Stimulated activated CD8-positive, alpha-beta memory T cell treated with anti-CD3 and anti-CD28 coated beads, Interleukin-4, amount 100 ng/mL, for 24 hours (primary cell): ENCODE results near the gene TMEM50B.
"Not testable (repeated sequence)": the region's sequence is repeated elsewhere in the genome, so short reads cannot be mapped to it uniquely, and the experiment has no call there.

Source experiments
- DNase-seq: peaks from one replicate; pipeline ENCODE4 v3.0.0-alpha.2; 2020; ENCODE audit warnings: low read depth

The TMEM50B gene

GRCh38 chr21:33478182-33478581, 1.6 kb downstream of the TMEM50B start:
- DNase-seq = no peak

- no peak for DNase-seq
These were observed 2.7 kb downstream of the TMEM50B start for GRCh38 chr21:33477066-33477465.

- DNase-seq = no peak
These were observed 6.4 kb downstream of the TMEM50B start for GRCh38 chr21:33473344-33473743.

GRCh38 chr21:33470701-33471100, 9.1 kb downstream of the TMEM50B start:
- no peak for DNase-seq

- DNase-seq = not testable (repeated sequence)
These were observed 10.6 kb downstream of the TMEM50B start for GRCh38 chr21:33469183-33469582.

- no peak for DNase-seq
These were observed 18.1 kb downstream of the TMEM50B start for GRCh38 chr21:33461538-33462250.

- DNase-seq = no peak
These were observed 20.9 kb downstream of the TMEM50B start for GRCh38 chr21:33458861-33459260.

- DNase-seq = no peak
These were observed 23.9 kb downstream of the TMEM50B start for GRCh38 chr21:33455686-33456446.

- DNase-seq = no peak
These were observed 27.4 kb downstream of the TMEM50B start for GRCh38 chr21:33452362-33452761.

GRCh38 chr21:33451634-33452071, 28.1 kb downstream of the TMEM50B start:
- DNase-seq = no peak

- DNase-seq = no peak
These were observed 30.2 kb downstream of the TMEM50B start for GRCh38 chr21:33449616-33450015.

GRCh38 chr21:33446620-33447019, 33.2 kb downstream of the TMEM50B start:
- DNase-seq = not testable (repeated sequence)

- DNase-seq = no peak
These were observed 35.3 kb downstream of the TMEM50B start for GRCh38 chr21:33444499-33444898.

GRCh38 chr21:33443194-33443593, 36.6 kb downstream of the TMEM50B start:
- no peak for DNase-seq

- DNase-seq = no peak
These were observed 38.0 kb downstream of the TMEM50B start for GRCh38 chr21:33441489-33442477.

- no peak for DNase-seq
These were observed 42.6 kb downstream of the TMEM50B start for GRCh38 chr21:33437140-33437539.

GRCh38 chr21:33434770-33435360, 44.9 kb downstream of the TMEM50B start:
- DNase-seq = no peak

GRCh38 chr21:33433425-33434114, 46.2 kb downstream of the TMEM50B start:
- no peak for DNase-seq

- DNase-seq = no peak
These were observed 46.8 kb downstream of the TMEM50B start for GRCh38 chr21:33433001-33433400.

- DNase-seq = no peak
These were observed 47.3 kb downstream of the TMEM50B start for GRCh38 chr21:33432496-33432895.

GRCh38 chr21:33430858-33431257, 48.9 kb downstream of the TMEM50B start:
- no peak for DNase-seq
